Activated CD8-positive, alpha-beta memory T cell treated with anti-CD3 and anti-CD28 coated beads for 1 hour (primary cell): Measurements from ENCODE around the gene MLC1.

Experiments
- DNase-seq, 2 donors: peaks; one replicate each; pipeline ENCODE4 v3.0.0-alpha.2; 2020; ENCODE audit warnings: low read depth in 1 of 2; ENCODE audit errors: extremely low read depth in 1 of 2

Gene MLC1

GRCh38 chr22:50078246-50078645 lies 7.0 kb downstream of the MLC1 start:
- DNase-seq: no peak

GRCh38 chr22:50076646-50077535 lies 8.3 kb downstream of the MLC1 start:
- no peak for DNase-seq

- DNase-seq: no peak
Observed at GRCh38 chr22:50074551-50075530, 10.4 kb downstream of the MLC1 start.

GRCh38 chr22:50074056-50074455 lies 11.2 kb downstream of the MLC1 start:
- DNase-seq: no peak

GRCh38 chr22:50072714-50073538 lies 12.3 kb downstream of the MLC1 start:
- DNase-seq: no peak

- no peak for DNase-seq
Observed at GRCh38 chr22:50072167-50072555, 13.1 kb downstream of the MLC1 start.

GRCh38 chr22:50071432-50072166 lies 13.6 kb downstream of the MLC1 start:
- no peak for DNase-seq

- DNase-seq: no peak
Observed at GRCh38 chr22:50070366-50070765, 14.9 kb downstream of the MLC1 start.

GRCh38 chr22:50068096-50068495 lies 17.1 kb downstream of the MLC1 start:
- no peak for DNase-seq

- DNase-seq: no peak
Observed at GRCh38 chr22:50067244-50067643, 18.0 kb downstream of the MLC1 start.

GRCh38 chr22:50064453-50064852 lies 20.8 kb downstream of the MLC1 start:
- DNase-seq: no peak

- no peak for DNase-seq
Observed at GRCh38 chr22:50063589-50064393, 21.4 kb downstream of the MLC1 start.

- DNase-seq: no peak
Observed at GRCh38 chr22:50062509-50063135, 22.6 kb downstream of the MLC1 start.

- DNase-seq: no peak
Observed at GRCh38 chr22:50061824-50062355, 23.3 kb downstream of the MLC1 start.

- no peak for DNase-seq
Observed at GRCh38 chr22:50061141-50061823, 23.9 kb downstream of the MLC1 start.

GRCh38 chr22:50060441-50061140 lies 24.6 kb downstream of the MLC1 start:
- DNase-seq: no peak

GRCh38 chr22:50059881-50060262 lies 25.4 kb downstream of the MLC1 start:
- DNase-seq: no peak
